Fibroblast of villous mesenchyme (primary cell): ENCODE results near the gene FHOD1. TPM values are rescaled to one million over a fixed set of nuclear protein-coding genes. Genes with fewer than 3 reads are reported as not detected.

ENCODE experiments used
- DNase-seq: peaks from one replicate; pipeline ENCODE4 v3.0.0-alpha.2; 2010; ENCODE audit warnings: low read depth
- H3K4me3 ChIP-seq: 2 replicates; pipeline ENCODE4 v1.5.1; 2011; ENCODE audit warnings: low read depth, mild to moderate bottlenecking, low read length
- CTCF ChIP-seq: IDR thresholded peaks from 2 replicates; pipeline ENCODE4 v1.5.1; 2012; ENCODE audit warnings: low read depth, mild to moderate bottlenecking, low read length; ENCODE audit not compliant: insufficient read depth
- total RNA-seq: library from RNA; depleted of rRNA; stranded (reverse); fragments of >200 nt; gene quantifications from 2 replicates; pipeline ENCODE4 v1.2.3, GENCODE V29; 2012

FHOD1 gene
- total RNA-seq, 1 donor: 22.9 TPM

GRCh38 chr16:67234180-67234597, 13.1 kb downstream of the FHOD1 start:
- DNase-seq: no peak
- TF ChIP-seq CTCF: no peak
- H3K4me3 ChIP-seq: no peak overlapping the region

DNA sequence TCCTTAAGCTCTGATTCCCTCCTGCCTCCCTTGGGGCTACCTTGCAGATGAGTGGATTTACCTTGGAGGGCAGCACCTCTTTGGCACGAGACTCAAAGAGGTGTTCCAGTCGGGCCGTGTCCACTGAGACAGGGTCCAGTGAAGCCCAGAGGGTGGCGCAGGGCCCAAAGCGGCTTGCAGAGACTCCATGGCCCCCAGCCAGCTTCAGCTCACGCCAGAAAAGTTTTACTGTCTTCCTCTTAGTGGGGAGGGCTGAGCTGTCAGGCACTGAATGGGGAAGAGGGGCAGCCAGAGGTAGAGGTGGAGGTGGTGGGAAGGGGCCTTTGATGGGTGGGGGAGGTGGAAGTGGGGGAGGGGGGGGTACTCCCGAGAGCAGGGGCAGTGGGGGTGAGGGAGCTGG, 13.7 kb downstream of the FHOD1 start:
- H3K4me3 ChIP-seq: no peak overlapping the region
- DNase-seq: no peak
- TF ChIP-seq CTCF: no peak

DNA sequence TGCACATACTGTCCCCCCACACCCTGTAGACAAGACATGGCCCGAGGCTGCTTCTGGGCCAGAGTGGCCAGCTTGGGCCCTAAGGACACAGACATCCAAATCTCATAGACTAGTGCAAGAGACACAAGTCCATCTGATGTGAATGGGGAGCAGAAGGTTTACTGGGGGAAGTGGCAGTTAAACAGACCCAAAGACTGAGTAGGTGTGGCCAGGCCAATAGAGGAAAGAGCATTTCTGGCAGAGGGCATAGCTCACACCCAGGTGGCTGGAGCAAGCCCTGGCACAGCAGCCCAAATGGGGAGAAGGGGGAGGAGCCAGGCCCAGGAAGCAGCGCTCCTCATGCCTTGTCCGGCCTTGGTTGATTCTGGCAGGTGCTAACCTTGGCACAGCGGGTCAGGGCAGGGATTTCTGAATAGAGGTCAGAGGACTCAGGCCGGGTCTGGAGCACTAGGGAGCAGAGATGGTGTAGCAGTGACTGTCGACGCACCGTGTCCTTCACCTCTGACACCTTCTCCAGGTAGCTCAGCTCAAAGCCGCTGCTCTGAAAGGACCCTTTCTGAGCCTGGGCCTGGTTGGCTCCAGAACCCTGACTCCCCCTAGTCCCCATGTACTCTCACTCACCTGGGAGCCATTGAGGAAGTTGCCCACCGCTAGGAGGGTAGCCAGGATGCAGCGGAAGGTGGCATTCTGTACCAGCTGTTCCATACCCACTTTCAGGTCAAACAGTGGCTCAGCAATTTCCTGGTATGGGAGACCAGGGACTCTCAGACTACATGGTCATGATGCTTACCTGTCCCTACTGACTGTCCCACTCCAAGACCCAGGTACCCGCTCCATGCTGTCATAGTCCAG, 16.2 kb downstream of the FHOD1 start:
- no peak for TF ChIP-seq CTCF
- H3K4me3 ChIP-seq: no peak overlapping the region
- DNase-seq: no peak

GRCh38 chr16:67229906-67230808, 17.1 kb downstream of the FHOD1 start:
- no peak overlapping the region for H3K4me3 ChIP-seq
- DNase-seq: no peak
- TF ChIP-seq CTCF: no peak

DNA sequence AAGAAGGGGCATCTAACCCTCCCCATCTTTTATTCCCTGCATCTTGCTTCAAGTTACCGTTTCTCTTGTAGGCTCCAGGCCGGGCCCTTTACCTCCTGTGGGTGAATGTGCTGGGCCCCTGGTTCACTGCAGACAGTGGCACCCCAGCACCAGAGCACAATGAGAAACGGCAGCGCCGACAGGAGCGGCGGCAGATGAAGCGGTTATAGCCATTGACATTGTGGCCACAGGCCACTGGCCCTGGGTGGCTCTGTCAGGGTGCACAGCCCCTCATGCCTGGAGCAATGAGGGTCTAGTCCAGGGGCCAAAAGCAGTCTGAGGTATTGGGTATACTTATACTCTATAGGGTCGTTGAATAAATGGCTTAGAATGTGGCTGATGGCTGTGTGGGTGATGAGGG, 18.4 kb downstream of the FHOD1 start:
- no peak for TF ChIP-seq CTCF
- no peak for DNase-seq
- no peak overlapping the region for H3K4me3 ChIP-seq

GRCh38 chr16:67228034-67228785, 19.1 kb downstream of the FHOD1 start:
- no peak for TF ChIP-seq CTCF
- H3K4me3 ChIP-seq: peak overlapping the region; percentile 100
- DNase-seq: no peak
